ENCODE data around the gene ACAP1. TPM values are rescaled to one million over a fixed set of nuclear protein-coding genes. Genes with fewer than 3 reads are reported as not detected.

ACAP1 gene
- 0.53 TPM in 1 of 2 replicates, not detected in the other for total RNA-seq

GRCh38 chr17:7336240-7337175 is at the start of gene ACAP1:
ACAP1 (plus strand) TSS chr17:7336529; CDS start chr17:7336735, 206 bp downstream.
- DNase-seq (ENCODE audit: low read depth, low spot score): no peak

- no peak for DNase-seq (ENCODE audit: low read depth, low spot score)
Measured at GRCh38 chr17:7289256-7290032, 46.9 kb upstream of the ACAP1 start.

- DNase-seq (ENCODE audit: low read depth, low spot score): no peak
Measured at GRCh38 chr17:7290166-7290565, 46.2 kb upstream of the ACAP1 start.

GRCh38 chr17:7290685-7291084 is 45.6 kb upstream of the ACAP1 start:
- DNase-seq (ENCODE audit: low read depth, low spot score): no peak

- no peak for DNase-seq (ENCODE audit: low read depth, low spot score)
Measured at GRCh38 chr17:7292194-7292593, 44.1 kb upstream of the ACAP1 start.

GRCh38 chr17:7292729-7293128 is 43.6 kb upstream of the ACAP1 start:
- no peak for DNase-seq (ENCODE audit: low read depth, low spot score)

GRCh38 chr17:7293159-7293558 is 43.2 kb upstream of the ACAP1 start:
- no peak for DNase-seq (ENCODE audit: low read depth, low spot score)

- DNase-seq (ENCODE audit: low read depth, low spot score): no peak
Measured at GRCh38 chr17:7293816-7294613, 42.3 kb upstream of the ACAP1 start.

- DNase-seq (ENCODE audit: low read depth, low spot score): no peak
Measured at GRCh38 chr17:7294614-7295153, 41.6 kb upstream of the ACAP1 start, which contains the start of gene YBX2. YBX2 (minus strand) TSS chr17:7294639; CDS start chr17:7294500, 139 bp downstream.

- no peak for DNase-seq (ENCODE audit: low read depth, low spot score)
Measured at GRCh38 chr17:7295230-7296180, 40.8 kb upstream of the ACAP1 start.

- peak; percentile 44 for DNase-seq (ENCODE audit: low read depth, low spot score)
Measured at GRCh38 chr17:7296189-7296861, 40.0 kb upstream of the ACAP1 start.

- DNase-seq (ENCODE audit: low read depth, low spot score): no peak
Measured at GRCh38 chr17:7304179-7304578, 32.1 kb upstream of the ACAP1 start.

GRCh38 chr17:7306911-7307685 is 29.2 kb upstream of the ACAP1 start, which contains the start of gene EIF5A:
EIF5A (plus strand) TSS chr17:7307628; CDS start chr17:7309636, 2,008 bp downstream.
- peak; percentile 99 for DNase-seq (ENCODE audit: low read depth, low spot score)

- DNase-seq (ENCODE audit: low read depth, low spot score): no peak
Measured at GRCh38 chr17:7307686-7308624, 28.4 kb upstream of the ACAP1 start.

- DNase-seq (ENCODE audit: low read depth, low spot score): peak; percentile 44
Measured at GRCh38 chr17:7308625-7309433, 27.5 kb upstream of the ACAP1 start.

- DNase-seq (ENCODE audit: low read depth, low spot score): no peak
Measured at GRCh38 chr17:7309628-7310027, 26.7 kb upstream of the ACAP1 start.

Measured in pulmonary artery endothelial cell (primary cell).